Transverse colon (tissue), 4 donors: ENCODE measurements around the gene LTBP4. TPM values are rescaled to one million over a fixed set of nuclear protein-coding genes. Genes with fewer than 3 reads are reported as not detected.

Source experiments
- DNase-seq: peaks from one replicate; pipeline ENCODE4 v3.0.0-alpha.2; 2019
- H3K27ac ChIP-seq, 4 donors: fragments of 200-600 bp; sonication (generic); 2 replicates each; pipeline ENCODE4 v1.5.1; 2016 to 2018; ENCODE audit warnings: inconsistent platforms in 4 of 4
- H3K27me3 ChIP-seq: fragments of 200-600 bp; sonication (generic); 2 replicates; pipeline ENCODE4 v1.5.1; 2017; ENCODE audit warnings: inconsistent platforms
- H3K36me3 ChIP-seq, 4 donors: fragments of 200-600 bp; sonication (generic); 2 replicates each; pipeline ENCODE4 v1.5.1; 2017 to 2019; ENCODE audit warnings: inconsistent platforms in 4 of 4
- H3K4me1 ChIP-seq, 4 donors: fragments of 200-600 bp; sonication (generic); 2 replicates each; pipeline ENCODE4 v1.5.1; 2017 to 2020; ENCODE audit warnings: inconsistent platforms in 4 of 4
- H3K4me3 ChIP-seq, 4 donors: fragments of 200-600 bp; sonication (generic); 1 replicate in 1 of 4; 2 replicates in 3 of 4; pipeline versions ENCODE4 v1.5.1 to v1.6.1; 2017 to 2019; ENCODE audit warnings: inconsistent platforms in 4 of 4
- H3K9me3 ChIP-seq, 2 donors: fragments of 200-600 bp; sonication (generic); 2 replicates each; pipeline ENCODE4 v1.5.1; 2017 to 2019; ENCODE audit warnings: inconsistent platforms in 2 of 2
- EP300 ChIP-seq: sonication (generic); formaldehyde crosslinking; IDR thresholded peaks from one replicate; pipeline ENCODE4 v1.6.1; 2017; ENCODE audit warnings: antibody characterized with exemption, low read depth
- POLR2A ChIP-seq: fragments of 450-650 bp; IDR thresholded peaks from one replicate; pipeline ENCODE4 v1.6.1; 2016; ENCODE audit warnings: antibody characterized with exemption, mild to moderate bottlenecking, moderate library complexity
- POLR2AphosphoS5 ChIP-seq, 3 donors: sonication (generic); formaldehyde crosslinking; IDR thresholded peaks; one replicate each; pipeline ENCODE4 v1.6.1; 2016; ENCODE audit warnings: antibody characterized with exemption in 3 of 3
- WGBS, 2 donors: methylation state at CpG; one replicate each; pipeline ENCODE4 v1.1.5; 2018; ENCODE audit warnings: low coverage in 1 of 2; 5-methylcytosine and 5-hydroxymethylcytosine counted together
- in situ Hi-C, 4 donors: fragments of 200-750 bp; cut with MboI; loops; one replicate each; pipeline versions ENCODE4 v1.15.0 to v1.15.1; 2017; ENCODE audit warnings: low sequenced_read_pairs in 3 of 4, low pct_ligation_motif_present in 1 of 4, low pct_unique_long_range_greater_than_20kb in 1 of 4
- intact Hi-C: fragments of 100-400 bp; cut with DNase I; formaldehyde crosslinking; loops from one replicate; pipeline ENCODE4 v1.15.1; 2023; ENCODE audit warnings: low total_unique reads
- total RNA-seq, 4 donors: library from RNA; depleted of rRNA; stranded (reverse); fragments of >200 nt; gene quantifications; one replicate each; pipeline ENCODE4 v1.1.0, GENCODE V29; 2016
- TF ChIP-seq, protein P1 (sequence below), 5 experiments: fragments of 200-600 bp in 3 of 5; fragments of 450-650 bp in 2 of 5; sonication (generic) in 3 of 5; IDR thresholded peaks; 1 replicate in 2 of 5; 2 replicates in 3 of 5; pipeline ENCODE4 v1.5.1; 2016 to 2017; ENCODE audit warnings: antibody characterized with exemption in 5 of 5, inconsistent platforms in 3 of 5, mild to moderate bottlenecking in 2 of 5, moderate library complexity in 1 of 5

The LTBP4 gene
- total RNA-seq, 4 donors from 2014 or later: 122 to 477 (median 253) TPM

DNA sequence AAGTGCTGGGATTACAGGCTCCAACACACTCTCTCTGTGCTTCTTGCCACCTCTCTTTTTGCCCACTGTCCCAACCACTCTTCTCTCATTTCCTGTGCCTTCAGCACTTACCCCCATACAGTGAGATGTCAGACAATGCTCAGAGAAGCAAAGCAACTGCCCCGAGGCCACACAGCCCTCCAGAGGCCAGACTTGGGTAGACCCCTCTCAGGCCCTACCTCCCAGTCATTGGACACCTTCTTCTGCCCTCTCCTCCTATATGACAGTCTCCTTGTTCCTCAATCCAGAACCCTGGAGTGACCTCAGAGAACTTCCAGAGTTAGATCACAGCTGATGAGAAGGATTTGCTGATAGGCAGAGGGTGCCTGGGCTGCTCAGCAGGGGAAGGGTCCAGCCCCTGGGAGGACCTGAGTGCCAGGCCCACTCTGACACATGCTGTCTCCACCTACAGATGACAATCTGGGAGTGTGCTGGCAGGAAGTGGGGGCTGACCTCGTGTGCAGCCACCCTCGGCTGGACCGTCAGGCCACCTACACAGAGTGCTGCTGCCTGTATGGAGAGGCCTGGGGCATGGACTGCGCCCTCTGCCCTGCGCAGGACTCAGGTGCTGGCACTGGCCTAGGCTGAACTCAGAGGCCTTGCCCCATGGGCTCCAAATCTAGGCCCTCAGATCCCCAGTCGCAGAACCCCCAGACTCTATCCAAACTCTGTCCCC lies 24.4 kb downstream of the LTBP4 start:
- Histone ChIP-seq H3K36me3 (peaks cover 0 to 13% (median 5%) of the 10 kb centered on the region in 4 donors), H3K4me3 (no peak overlapping the region), H3K4me1 (no peaks in the 10 kb centered on the region), H3K27ac (no peak overlapping the region), H3K27me3 (no peaks in the 10 kb centered on the region), H3K9me3 (no peaks in the 10 kb centered on the region)
- in situ Hi-C loops: no loop called here
- TF ChIP-seq, protein P1, sequence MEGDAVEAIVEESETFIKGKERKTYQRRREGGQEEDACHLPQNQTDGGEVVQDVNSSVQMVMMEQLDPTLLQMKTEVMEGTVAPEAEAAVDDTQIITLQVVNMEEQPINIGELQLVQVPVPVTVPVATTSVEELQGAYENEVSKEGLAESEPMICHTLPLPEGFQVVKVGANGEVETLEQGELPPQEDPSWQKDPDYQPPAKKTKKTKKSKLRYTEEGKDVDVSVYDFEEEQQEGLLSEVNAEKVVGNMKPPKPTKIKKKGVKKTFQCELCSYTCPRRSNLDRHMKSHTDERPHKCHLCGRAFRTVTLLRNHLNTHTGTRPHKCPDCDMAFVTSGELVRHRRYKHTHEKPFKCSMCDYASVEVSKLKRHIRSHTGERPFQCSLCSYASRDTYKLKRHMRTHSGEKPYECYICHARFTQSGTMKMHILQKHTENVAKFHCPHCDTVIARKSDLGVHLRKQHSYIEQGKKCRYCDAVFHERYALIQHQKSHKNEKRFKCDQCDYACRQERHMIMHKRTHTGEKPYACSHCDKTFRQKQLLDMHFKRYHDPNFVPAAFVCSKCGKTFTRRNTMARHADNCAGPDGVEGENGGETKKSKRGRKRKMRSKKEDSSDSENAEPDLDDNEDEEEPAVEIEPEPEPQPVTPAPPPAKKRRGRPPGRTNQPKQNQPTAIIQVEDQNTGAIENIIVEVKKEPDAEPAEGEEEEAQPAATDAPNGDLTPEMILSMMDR (IDR thresholded peaks at IDR 0.05): no peak
- TF ChIP-seq POLR2AphosphoS5 (IDR thresholded peaks at IDR 0.05) (no peak), EP300 (no peak), POLR2A (no peak)
- WGBS, 2 donors: 73% methylated on average over 5 of the region's 7 CpGs; no CpG with 5 or more reads in 1 of the 2 donors
- intact Hi-C loops: no loop called here
- no peak for DNase-seq

DNA sequence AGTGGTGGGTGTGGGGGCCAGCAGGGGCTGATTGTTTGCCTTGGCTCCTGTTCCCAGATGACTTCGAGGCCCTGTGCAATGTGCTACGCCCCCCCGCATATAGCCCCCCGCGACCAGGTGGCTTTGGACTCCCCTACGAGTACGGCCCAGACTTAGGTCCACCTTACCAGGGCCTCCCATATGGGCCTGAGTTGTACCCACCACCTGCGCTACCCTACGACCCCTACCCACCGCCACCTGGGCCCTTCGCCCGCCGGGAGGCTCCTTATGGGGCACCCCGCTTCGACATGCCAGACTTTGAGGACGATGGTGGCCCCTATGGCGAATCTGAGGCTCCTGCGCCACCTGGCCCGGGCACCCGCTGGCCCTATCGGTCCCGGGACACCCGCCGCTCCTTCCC lies 25.7 kb downstream of the LTBP4 start:
- Histone ChIP-seq H3K4me3 (no peak overlapping the region), H3K27ac (no peak overlapping the region), H3K4me1 (no peaks in the 10 kb centered on the region), H3K27me3 (no peaks in the 10 kb centered on the region), H3K9me3 (no peaks in the 10 kb centered on the region), H3K36me3 (peaks cover 0 to 9% (median under 1%) of the 10 kb centered on the region in 4 donors)
- TF ChIP-seq POLR2AphosphoS5 (IDR thresholded peaks at IDR 0.05): no peak
- TF ChIP-seq POLR2A: no peak
- TF ChIP-seq EP300: no peak
- TF ChIP-seq, protein P1 (IDR thresholded peaks at IDR 0.05): no peak
- DNase-seq: no peak
- WGBS, 2 donors: 94 to 98% methylated on average over 8 to 24 of the region's 24 CpGs
- intact Hi-C loops (no loop called here), in situ Hi-C loops (no loop called here)

DNA sequence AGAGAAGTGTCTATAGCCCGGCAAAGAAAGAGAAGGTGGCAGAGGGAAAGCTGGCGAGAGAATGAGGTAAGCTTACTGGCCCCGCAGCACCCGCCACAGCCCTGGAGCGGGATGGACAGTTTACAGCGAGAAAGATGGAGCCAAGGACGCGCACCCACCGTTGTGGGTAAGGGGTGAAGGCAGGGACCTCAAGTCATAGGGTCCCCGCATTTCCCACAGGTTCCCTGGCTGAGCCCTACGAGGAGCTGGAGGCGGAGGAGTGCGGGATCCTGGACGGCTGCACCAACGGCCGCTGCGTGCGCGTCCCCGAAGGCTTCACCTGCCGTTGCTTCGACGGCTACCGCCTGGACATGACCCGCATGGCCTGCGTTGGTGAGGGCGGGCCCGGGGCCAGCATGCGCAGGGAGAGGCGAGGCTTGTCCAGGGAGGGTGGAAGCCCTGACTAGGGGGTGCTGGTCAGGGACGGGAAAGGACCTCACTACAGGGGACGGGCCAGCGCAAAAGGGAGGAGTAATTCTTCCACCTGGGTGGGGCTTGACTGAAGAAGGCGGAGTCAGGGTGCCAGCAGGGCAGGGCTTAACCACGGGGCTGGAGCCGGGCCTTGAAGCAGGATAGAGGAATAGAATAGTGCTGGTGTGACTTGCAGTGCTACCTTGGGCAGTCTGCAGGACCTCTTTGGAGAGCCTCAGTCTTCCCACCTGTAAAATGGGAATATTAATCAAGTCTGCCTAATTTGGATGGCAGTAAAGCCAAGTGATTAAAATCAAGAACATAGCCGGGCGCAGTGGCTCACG lies 26.5 kb downstream of the LTBP4 start:
- in situ Hi-C loops: no loop called here
- intact Hi-C loops: no loop called here

DNA sequence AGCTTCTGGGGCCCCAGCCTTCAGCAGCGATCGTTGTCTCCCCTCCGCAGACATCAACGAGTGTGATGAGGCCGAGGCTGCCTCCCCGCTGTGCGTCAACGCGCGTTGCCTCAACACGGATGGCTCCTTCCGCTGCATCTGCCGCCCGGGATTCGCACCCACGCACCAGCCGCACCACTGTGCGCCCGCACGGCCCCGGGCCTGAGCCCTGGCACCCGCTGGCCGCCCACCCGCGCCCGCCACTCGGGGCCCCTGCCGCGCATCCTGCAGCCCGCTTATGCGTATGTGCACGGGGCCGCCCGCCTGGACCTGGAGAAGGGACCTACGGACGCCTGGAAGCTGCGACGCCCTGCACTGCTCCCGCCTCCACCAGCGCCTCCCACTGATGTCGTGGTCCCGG lies 28.2 kb downstream of the LTBP4 start:
- H3K27me3 ChIP-seq: peaks cover 5% of the 10 kb centered on the region
- in situ Hi-C loops (no loop called here), intact Hi-C loops (no loop called here)
- H3K4me3 ChIP-seq: no peak overlapping the region
- peaks cover 0 to 5% (median 0%) of the 10 kb centered on the region in 4 donors for H3K36me3 ChIP-seq
- 96% methylated on average over 42 of the region's 42 CpGs; no CpG with 5 or more reads in 1 of the 2 donors for WGBS, 2 donors
- H3K9me3 ChIP-seq: no peaks in the 10 kb centered on the region
- peaks cover 0 to 7% (median 2%) of the 10 kb centered on the region in 4 donors for H3K4me1 ChIP-seq
- TF ChIP-seq, protein P1 (IDR thresholded peaks at IDR 0.05): no peak
- no peak for TF ChIP-seq EP300
- TF ChIP-seq POLR2A: no peak
- no peak for TF ChIP-seq POLR2AphosphoS5 (IDR thresholded peaks at IDR 0.05)
- DNase-seq: no peak
- no peak overlapping the region for H3K27ac ChIP-seq

More for the DNA sequence above, 26.5 kb downstream of the LTBP4 start:
- Histone ChIP-seq H3K9me3 (no peaks in the 10 kb centered on the region), H3K4me3 (no peak overlapping the region), H3K36me3 (peaks cover 0 to 5% (median 0%) of the 10 kb centered on the region in 4 donors), H3K4me1 (no peaks in the 10 kb centered on the region), H3K27ac (no peak overlapping the region), H3K27me3 (no peaks in the 10 kb centered on the region)
- 88 to 93% methylated on average over 7 to 38 of the region's 39 CpGs for WGBS, 2 donors
- DNase-seq: no peak
- TF ChIP-seq EP300: no peak
